Vagina (tissue), 2 donors: ENCODE measurements around the gene NFKBIZ. TPM values are rescaled to one million over a fixed set of nuclear protein-coding genes. Genes with fewer than 3 reads are reported as not detected.

Experiments used
- DNase-seq, 2 donors: peaks; one replicate each; pipeline ENCODE4 v3.0.0-alpha.2; 2017; ENCODE audit errors: extremely low spot score in 2 of 2
- H3K27ac ChIP-seq: fragments of 200-600 bp; sonication (generic); one replicate; pipeline ENCODE4 v1.5.1; 2019
- H3K27me3 ChIP-seq: fragments of 200-600 bp; sonication (generic); one replicate; pipeline ENCODE4 v1.5.1; 2019
- H3K36me3 ChIP-seq, 2 donors: fragments of 200-600 bp; sonication (generic); one replicate each; pipeline ENCODE4 v1.5.1; 2017 to 2019
- H3K4me1 ChIP-seq: fragments of 200-600 bp; sonication (generic); one replicate; pipeline ENCODE4 v1.5.1; 2019
- H3K4me3 ChIP-seq, 2 donors: fragments of 200-600 bp; sonication (generic); 1 replicate in 1 of 2; 2 replicates in 1 of 2; pipeline ENCODE4 v1.5.1; 2016 to 2019
- H3K9me3 ChIP-seq: fragments of 200-600 bp; sonication (generic); one replicate; pipeline ENCODE4 v1.5.1; 2019
- CTCF ChIP-seq, 3 experiments: fragments of 450-650 bp in 2 of 3; fragments of 200-600 bp in 1 of 3; sonication (generic) in 1 of 3; IDR thresholded peaks; one replicate each; pipeline ENCODE4 v1.5.1; 2017 to 2019; ENCODE audit warnings: antibody characterized with exemption in 3 of 3, mild to moderate bottlenecking in 2 of 3, moderate library complexity in 2 of 3
- POLR2A ChIP-seq, 2 donors: fragments of 450-650 bp; IDR thresholded peaks; one replicate each; pipeline ENCODE4 v1.6.1; 2017; ENCODE audit warnings: antibody characterized with exemption in 2 of 2, mild to moderate bottlenecking in 2 of 2, moderate library complexity in 2 of 2
- POLR2AphosphoS5 ChIP-seq, 2 donors: sonication (generic); formaldehyde crosslinking; IDR thresholded peaks; one replicate each; pipeline ENCODE4 v1.9.0; 2017; ENCODE audit warnings: antibody characterized with exemption in 2 of 2, mild to moderate bottlenecking in 2 of 2, low read depth in 1 of 2; ENCODE audit not compliant: insufficient read depth in 1 of 2
- intact Hi-C: fragments of 100-400 bp; cut with DNase I; formaldehyde crosslinking; loops from one replicate; pipeline ENCODE4 v1.15.1; 2023
- total RNA-seq: library from RNA; depleted of rRNA; stranded (reverse); fragments of >200 nt; gene quantifications from one replicate; pipeline ENCODE4 v1.2.3, GENCODE V29; 2016

The NFKBIZ gene
- total RNA-seq, 1 donor from 2014 or later, result 136 TPM

GRCh38 chr3:101842245-101842934 lies 6.9 kb upstream of the NFKBIZ start:
- Histone ChIP-seq H3K27ac (no peak overlapping the region), H3K36me3 (no peaks in the 10 kb centered on the region), H3K9me3 (no peaks in the 10 kb centered on the region), H3K4me3 (no peak overlapping the region), H3K4me1 (no peaks in the 10 kb centered on the region), H3K27me3 (no peaks in the 10 kb centered on the region)
- TF ChIP-seq POLR2A (IDR thresholded peaks at IDR 0.05) (no peak), CTCF (IDR thresholded peaks at IDR 0.05) (no peak), POLR2AphosphoS5 (IDR thresholded peaks at IDR 0.05; ENCODE audit: insufficient read depth in 1 of 2, low read depth in 1 of 2) (no peak)
- intact Hi-C loops, result no loop called here
- no peak for DNase-seq

GRCh38 chr3:101842935-101843330 lies 6.4 kb upstream of the NFKBIZ start:
- TF ChIP-seq POLR2A (IDR thresholded peaks at IDR 0.05), result no peak
- no peak for TF ChIP-seq CTCF (IDR thresholded peaks at IDR 0.05)
- TF ChIP-seq POLR2AphosphoS5 (IDR thresholded peaks at IDR 0.05; ENCODE audit: insufficient read depth in 1 of 2, low read depth in 1 of 2), result no peak
- Histone ChIP-seq H3K4me3 (no peak overlapping the region), H3K36me3 (no peaks in the 10 kb centered on the region), H3K27me3 (no peaks in the 10 kb centered on the region), H3K9me3 (no peaks in the 10 kb centered on the region), H3K4me1 (no peaks in the 10 kb centered on the region), H3K27ac (no peak overlapping the region)
- DNase-seq, result no peak
- intact Hi-C loops, result no loop called here

GRCh38 chr3:101845425-101845824 lies 3.9 kb upstream of the NFKBIZ start:
- Histone ChIP-seq H3K27ac (no peak overlapping the region), H3K4me1 (peaks cover 7% of the 10 kb centered on the region), H3K36me3 (no peaks in the 10 kb centered on the region), H3K27me3 (no peaks in the 10 kb centered on the region), H3K4me3 (no peak overlapping the region), H3K9me3 (no peaks in the 10 kb centered on the region)
- TF ChIP-seq POLR2A (IDR thresholded peaks at IDR 0.05) (no peak), POLR2AphosphoS5 (IDR thresholded peaks at IDR 0.05; ENCODE audit: insufficient read depth in 1 of 2, low read depth in 1 of 2) (no peak), CTCF (IDR thresholded peaks at IDR 0.05) (no peak)
- no peak for DNase-seq
- intact Hi-C loops, result no loop called here

- Histone ChIP-seq H3K27ac (no peak overlapping the region), H3K36me3 (no peaks in the 10 kb centered on the region), H3K4me3 (no peak overlapping the region), H3K27me3 (no peaks in the 10 kb centered on the region), H3K4me1 (peaks cover 8% of the 10 kb centered on the region), H3K9me3 (no peaks in the 10 kb centered on the region)
- intact Hi-C loops, result no loop called here
- no peak for DNase-seq
- no peak for TF ChIP-seq CTCF (IDR thresholded peaks at IDR 0.05)
- TF ChIP-seq POLR2A (IDR thresholded peaks at IDR 0.05), result no peak
- no peak for TF ChIP-seq POLR2AphosphoS5 (IDR thresholded peaks at IDR 0.05; ENCODE audit: insufficient read depth in 1 of 2, low read depth in 1 of 2)
Measured at GRCh38 chr3:101846709-101847108, 2.6 kb upstream of the NFKBIZ start.

- Histone ChIP-seq H3K27ac (no peak overlapping the region), H3K36me3 (peaks cover 0 to 3% of the 10 kb centered on the region in 2 donors), H3K4me1 (peaks cover 14% of the 10 kb centered on the region), H3K9me3 (no peaks in the 10 kb centered on the region), H3K4me3 (no peak overlapping the region), H3K27me3 (no peaks in the 10 kb centered on the region)
- intact Hi-C loops, result no loop called here
- no peak for TF ChIP-seq POLR2A (IDR thresholded peaks at IDR 0.05)
- TF ChIP-seq CTCF (IDR thresholded peaks at IDR 0.05), result no peak
- no peak for DNase-seq
Measured at GRCh38 chr3:101847328-101847727, 2.0 kb upstream of the NFKBIZ start.
